DMS79 treated with DMSO at 0.1 percent for 48 hours (cell line): ENCODE data around the gene SLC6A1.

ENCODE experiments used
- DNase-seq: peaks from one replicate; lab custom pipeline; 2025; lab: John Stamatoyannopoulos, UW

SLC6A1 gene

GRCh38 chr3:11019116-11019819 is 26.7 kb downstream of the SLC6A1 start:
- no peak for DNase-seq

- DNase-seq, result no peak
These were observed 28.2 kb downstream of the SLC6A1 start for GRCh38 chr3:11020764-11021163.

- DNase-seq, result no peak
These were observed 29.1 kb downstream of the SLC6A1 start for GRCh38 chr3:11021611-11022011.

GRCh38 chr3:11022115-11022514 is 29.6 kb downstream of the SLC6A1 start:
- no peak for DNase-seq

GRCh38 chr3:11024181-11024580 is 31.6 kb downstream of the SLC6A1 start:
- no peak for DNase-seq

- no peak for DNase-seq
These were observed 37.4 kb downstream of the SLC6A1 start for GRCh38 chr3:11029948-11030347.

GRCh38 chr3:11033871-11034270 is 41.3 kb downstream of the SLC6A1 start:
- no peak for DNase-seq

GRCh38 chr3:11034309-11034985 is 41.9 kb downstream of the SLC6A1 start:
- DNase-seq, result no peak

- no peak for DNase-seq
These were observed 43.4 kb downstream of the SLC6A1 start for GRCh38 chr3:11035757-11036505.

GRCh38 chr3:11037241-11037873 is 44.8 kb downstream of the SLC6A1 start:
- DNase-seq, result no peak

GRCh38 chr3:11037976-11038375 is 45.4 kb downstream of the SLC6A1 start:
- DNase-seq, result no peak

- DNase-seq, result no peak
These were observed 53.0 kb downstream of the SLC6A1 start for GRCh38 chr3:11045536-11045935.

- DNase-seq, result no peak
These were observed 55.0 kb downstream of the SLC6A1 start for GRCh38 chr3:11047500-11047899.

- DNase-seq, result no peak
These were observed 58.2 kb downstream of the SLC6A1 start for GRCh38 chr3:11050666-11051323.

- DNase-seq, result no peak
These were observed 61.5 kb downstream of the SLC6A1 start for GRCh38 chr3:11053926-11054503.

- no peak for DNase-seq
These were observed 62.3 kb downstream of the SLC6A1 start for GRCh38 chr3:11054739-11055438.

- no peak for DNase-seq
These were observed 62.9 kb downstream of the SLC6A1 start for GRCh38 chr3:11055496-11055895.

- no peak for DNase-seq
These were observed 64.0 kb downstream of the SLC6A1 start for GRCh38 chr3:11056531-11057050.

GRCh38 chr3:11057655-11058054 is 65.1 kb downstream of the SLC6A1 start:
- DNase-seq, result no peak

GRCh38 chr3:11059090-11059798 is 66.7 kb downstream of the SLC6A1 start:
- no peak for DNase-seq
